Esophagus muscularis mucosa (tissue), 4 donors: ENCODE measurements around the gene PRMT7. TPM values are rescaled to one million over a fixed set of nuclear protein-coding genes. Genes with fewer than 3 reads are reported as not detected.

Experiments used
- DNase-seq: peaks from one replicate; pipeline ENCODE4 v3.0.0-alpha.2; 2017; ENCODE audit errors: extremely low spot score
- H3K27ac ChIP-seq, 4 donors: fragments of 200-600 bp; sonication (generic); replicated peaks in 1 of 4; 1 replicate in 3 of 4; 2 replicates in 1 of 4; pipeline ENCODE4 v1.5.1; 2016 to 2019; ENCODE audit warnings: mild to moderate bottlenecking in 1 of 4
- H3K27me3 ChIP-seq, 4 donors: fragments of 200-600 bp; sonication (generic); one replicate each; pipeline versions ENCODE4 v1.5.1 to v1.6.0; 2016 to 2019
- H3K36me3 ChIP-seq, 4 donors: fragments of 200-600 bp; sonication (generic); one replicate each; pipeline ENCODE4 v1.5.1; 2016 to 2019
- H3K4me1 ChIP-seq, 4 donors: fragments of 200-600 bp; sonication (generic); one replicate each; pipeline ENCODE4 v1.5.1; 2016 to 2019
- H3K4me3 ChIP-seq, 4 donors: fragments of 200-600 bp; sonication (generic); 1 replicate in 2 of 4; 2 replicates in 2 of 4; pipeline ENCODE4 v1.5.1; 2016 to 2019; ENCODE audit warnings: mild to moderate bottlenecking in 4 of 4, moderate library complexity in 1 of 4
- H3K9me3 ChIP-seq, 4 donors: fragments of 200-600 bp; sonication (generic); 1 replicate in 3 of 4; 2 replicates in 1 of 4; pipeline ENCODE4 v1.5.1; 2016 to 2019
- EP300 ChIP-seq: sonication (generic); formaldehyde crosslinking; IDR thresholded peaks from one replicate; pipeline ENCODE4 v1.6.1; 2017; ENCODE audit warnings: antibody characterized with exemption
- POLR2A ChIP-seq: fragments of 450-650 bp; IDR thresholded peaks from one replicate; pipeline ENCODE4 v1.6.1; 2017; ENCODE audit warnings: antibody characterized with exemption, moderate library complexity, mild to moderate bottlenecking, low read depth
- POLR2AphosphoS5 ChIP-seq, 2 donors: sonication (generic); formaldehyde crosslinking; IDR thresholded peaks; one replicate each; pipeline ENCODE4 v1.6.1; 2017; ENCODE audit warnings: antibody characterized with exemption in 2 of 2
- WGBS: methylation state at CpG from one replicate; pipeline ENCODE4 v1.1.5; 2018; 5-methylcytosine and 5-hydroxymethylcytosine counted together
- intact Hi-C: fragments of 100-400 bp; cut with DNase I; formaldehyde crosslinking; loops from one replicate; pipeline ENCODE4 v1.15.1; 2023
- small RNA-seq, 3 donors: library from RNA; depleted of rRNA; stranded (forward); fragments of <200 nt; gene quantifications; one replicate each; pipeline ENCODE3, GENCODE V24; 2016
- total RNA-seq, 4 donors: library from RNA; depleted of rRNA; stranded (reverse); fragments of >200 nt; gene quantifications; one replicate each; pipeline versions ENCODE4 v1.1.0 to v1.2.1, GENCODE V29; 2016
- TF ChIP-seq, protein P1 (sequence below), 3 experiments: fragments of 200-600 bp in 2 of 3; fragments of 450-650 bp in 1 of 3; sonication (generic) in 2 of 3; IDR thresholded peaks; one replicate each; pipeline ENCODE4 v1.5.1; 2017 to 2019; ENCODE audit warnings: antibody characterized with exemption in 3 of 3, mild to moderate bottlenecking in 2 of 3, moderate library complexity in 1 of 3

PRMT7 gene
- total RNA-seq, 4 donors from 2014 or later: 20.0 to 31.1 (median 26.8) TPM

GRCh38 chr16:68406458-68407152 lies 95.8 kb downstream of the PRMT7 start:
- WGBS: 42% methylated on average over 17 of the region's 17 CpGs
- H3K4me1 ChIP-seq: peaks cover 0 to 9% (median 4%) of the 10 kb centered on the region in 4 donors
- TF ChIP-seq POLR2A: no peak
- TF ChIP-seq, protein P1, sequence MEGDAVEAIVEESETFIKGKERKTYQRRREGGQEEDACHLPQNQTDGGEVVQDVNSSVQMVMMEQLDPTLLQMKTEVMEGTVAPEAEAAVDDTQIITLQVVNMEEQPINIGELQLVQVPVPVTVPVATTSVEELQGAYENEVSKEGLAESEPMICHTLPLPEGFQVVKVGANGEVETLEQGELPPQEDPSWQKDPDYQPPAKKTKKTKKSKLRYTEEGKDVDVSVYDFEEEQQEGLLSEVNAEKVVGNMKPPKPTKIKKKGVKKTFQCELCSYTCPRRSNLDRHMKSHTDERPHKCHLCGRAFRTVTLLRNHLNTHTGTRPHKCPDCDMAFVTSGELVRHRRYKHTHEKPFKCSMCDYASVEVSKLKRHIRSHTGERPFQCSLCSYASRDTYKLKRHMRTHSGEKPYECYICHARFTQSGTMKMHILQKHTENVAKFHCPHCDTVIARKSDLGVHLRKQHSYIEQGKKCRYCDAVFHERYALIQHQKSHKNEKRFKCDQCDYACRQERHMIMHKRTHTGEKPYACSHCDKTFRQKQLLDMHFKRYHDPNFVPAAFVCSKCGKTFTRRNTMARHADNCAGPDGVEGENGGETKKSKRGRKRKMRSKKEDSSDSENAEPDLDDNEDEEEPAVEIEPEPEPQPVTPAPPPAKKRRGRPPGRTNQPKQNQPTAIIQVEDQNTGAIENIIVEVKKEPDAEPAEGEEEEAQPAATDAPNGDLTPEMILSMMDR (IDR thresholded peaks at IDR 0.05): no peak
- no peak for TF ChIP-seq POLR2AphosphoS5 (IDR thresholded peaks at IDR 0.05)
- TF ChIP-seq EP300: no peak
- H3K36me3 ChIP-seq: no peaks in the 10 kb centered on the region
- no peaks in the 10 kb centered on the region for H3K9me3 ChIP-seq
- peaks cover 0 to 46% (median 2%) of the 10 kb centered on the region in 4 donors for H3K27me3 ChIP-seq
- H3K27ac ChIP-seq: no peak overlapping the region
- intact Hi-C loops: no loop called here
- DNase-seq: no peak
- H3K4me3 ChIP-seq: peak overlapping the region in 1 of 4 donors; percentile 29

Small RNA genes within 50 kb of the gene (small RNA-seq; reads per million reads assigned to genes)
- gene RNU4-30P (0 reads per million in 3 donors), gene RNU6-1262P (0 reads per million in 3 donors)

Other genes starting within 250 kb of the PRMT7 start
- 10 to 100 TPM; 44.6 to 56.8 (median 50.8) TPM for gene NFATC3, start 225.6 kb upstream of the PRMT7 start, total RNA-seq
- gene ESRP2, start 74.9 kb upstream of the PRMT7 start, total RNA-seq: 1 to 10 TPM in 1 of 4 donors, under 1 TPM in 3; 0.17 to 2.1 (median 0.52) TPM
- gene PLA2G15, start 65.6 kb upstream of the PRMT7 start, total RNA-seq: 10 to 100 TPM; 10.4 to 22.0 (median 15.3) TPM
- 10 to 100 TPM; 18.9 to 37.1 (median 27.3) TPM for gene SLC7A6, start 46.5 kb upstream of the PRMT7 start, total RNA-seq
- 10 to 100 TPM in 2 of 4 donors, 1 to 10 TPM in 2; 8.7 to 15.7 (median 11.5) TPM for gene SLC7A6OS, start 73 bp upstream of the PRMT7 start, total RNA-seq
- under 1 TPM; 0.32 to 0.92 (median 0.54) TPM for gene SMPD3, start 137.5 kb downstream of the PRMT7 start, total RNA-seq
- 10 to 100 TPM; 27.8 to 31.0 (median 29.5) TPM for gene ZFP90, start 228.3 kb downstream of the PRMT7 start, total RNA-seq